Measurements from ENCODE around the gene PPP6R3.

PPP6R3 gene

DNA sequence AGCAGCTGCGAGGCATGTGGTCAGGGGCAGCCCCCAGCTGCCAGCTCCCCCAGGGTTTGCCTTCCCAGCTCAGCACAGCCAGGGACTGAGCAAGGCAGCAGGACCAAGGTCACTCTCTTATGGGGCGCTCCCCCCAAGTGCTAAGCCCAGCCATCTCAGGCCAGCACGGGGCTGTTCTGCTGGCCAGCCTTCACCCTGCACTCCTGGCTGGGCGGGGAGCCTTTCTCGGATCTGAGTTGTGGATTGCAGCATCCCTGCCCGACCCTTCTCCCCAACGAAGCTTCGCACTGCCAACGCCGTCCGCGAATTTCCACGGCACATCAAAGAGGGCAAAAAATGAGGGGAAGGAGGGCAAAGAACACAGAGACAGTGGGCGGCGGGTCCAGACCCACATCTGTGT is 181.3 kb downstream of the PPP6R3 start:
- DNase-seq = no peak
- TF ChIP-seq POLR2A (IDR thresholded peaks at IDR 0.05; ENCODE audit: low read length) = no peak
- no peak for TF ChIP-seq GATA1 (IDR thresholded peaks at IDR 0.05; ENCODE audit: low read depth, low read length)

GRCh38 chr11:68643585-68643984 is 183.0 kb downstream of the PPP6R3 start:
- no peak for DNase-seq
- TF ChIP-seq GATA1 (IDR thresholded peaks at IDR 0.05; ENCODE audit: low read depth, low read length) = no peak
- no peak for TF ChIP-seq POLR2A (IDR thresholded peaks at IDR 0.05; ENCODE audit: low read length)

GRCh38 chr11:68646832-68647231 is 186.3 kb downstream of the PPP6R3 start:
- no peak for TF ChIP-seq GATA1 (IDR thresholded peaks at IDR 0.05; ENCODE audit: low read depth, low read length)
- TF ChIP-seq POLR2A (IDR thresholded peaks at IDR 0.05; ENCODE audit: low read length) = no peak
- no peak for DNase-seq

DNA sequence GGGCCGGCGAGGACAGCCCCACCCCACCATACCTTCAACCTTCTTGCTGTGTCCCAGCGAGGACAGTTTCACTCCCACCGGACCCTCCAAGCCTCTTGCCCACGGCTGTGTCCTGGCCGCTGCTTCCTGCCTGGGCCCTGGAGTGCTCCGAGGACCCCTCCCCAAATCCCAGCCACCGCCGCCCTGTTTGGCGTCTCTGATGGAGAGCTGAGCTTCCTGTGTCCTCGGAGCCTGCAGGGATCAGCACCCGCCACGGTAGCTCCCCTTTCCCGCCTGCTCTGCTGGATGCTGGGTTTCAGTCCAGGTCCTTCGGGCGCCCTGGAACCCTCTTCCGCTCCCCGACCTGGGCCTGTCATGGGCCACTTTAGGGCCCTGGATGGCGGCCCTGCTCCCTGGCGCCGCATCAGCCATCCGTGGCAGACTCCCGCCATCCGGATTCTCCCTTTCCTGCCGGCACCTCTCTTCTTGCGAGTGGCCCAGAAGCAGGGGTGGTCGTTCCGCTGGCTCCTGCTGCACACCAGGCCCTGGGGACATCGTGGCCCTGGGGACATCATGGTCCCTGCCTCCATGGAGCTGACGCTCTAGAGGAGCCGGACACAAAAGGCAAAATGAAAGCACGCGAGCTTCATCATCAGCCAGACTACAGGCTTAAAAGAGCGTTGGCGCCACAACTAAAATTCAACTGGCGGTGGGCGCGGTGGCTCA is 189.5 kb downstream of the PPP6R3 start:
- TF ChIP-seq GATA1 (IDR thresholded peaks at IDR 0.05; ENCODE audit: low read depth, low read length) (no peak), POLR2A (IDR thresholded peaks at IDR 0.05; ENCODE audit: low read length) (no peak)
- DNase-seq = no peak

- TF ChIP-seq POLR2A (IDR thresholded peaks at IDR 0.05; ENCODE audit: low read length) (no peak), GATA1 (IDR thresholded peaks at IDR 0.05; ENCODE audit: low read depth, low read length) (no peak)
- no peak for DNase-seq
Observed at GRCh38 chr11:68650801-68651200, 190.2 kb downstream of the PPP6R3 start.

- no peak for TF ChIP-seq GATA1 (IDR thresholded peaks at IDR 0.05; ENCODE audit: low read depth, low read length)
- no peak for TF ChIP-seq POLR2A (IDR thresholded peaks at IDR 0.05; ENCODE audit: low read length)
- no peak for DNase-seq
Observed at GRCh38 chr11:68651208-68651984, 190.8 kb downstream of the PPP6R3 start.

GRCh38 chr11:68651985-68652682 is 191.6 kb downstream of the PPP6R3 start:
- no peak for TF ChIP-seq POLR2A (IDR thresholded peaks at IDR 0.05; ENCODE audit: low read length)
- no peak for TF ChIP-seq GATA1 (IDR thresholded peaks at IDR 0.05; ENCODE audit: low read depth, low read length)
- DNase-seq = no peak

- TF ChIP-seq GATA1 (IDR thresholded peaks at IDR 0.05; ENCODE audit: low read depth, low read length) (no peak), POLR2A (IDR thresholded peaks at IDR 0.05; ENCODE audit: low read length) (no peak)
- DNase-seq = no peak
Observed at GRCh38 chr11:68652683-68653156, 192.2 kb downstream of the PPP6R3 start.

- TF ChIP-seq POLR2A (IDR thresholded peaks at IDR 0.05; ENCODE audit: low read length) (no peak), GATA1 (IDR thresholded peaks at IDR 0.05; ENCODE audit: low read depth, low read length) (no peak)
- no peak for DNase-seq
Observed at GRCh38 chr11:68653486-68654430, 193.2 kb downstream of the PPP6R3 start.

DNA sequence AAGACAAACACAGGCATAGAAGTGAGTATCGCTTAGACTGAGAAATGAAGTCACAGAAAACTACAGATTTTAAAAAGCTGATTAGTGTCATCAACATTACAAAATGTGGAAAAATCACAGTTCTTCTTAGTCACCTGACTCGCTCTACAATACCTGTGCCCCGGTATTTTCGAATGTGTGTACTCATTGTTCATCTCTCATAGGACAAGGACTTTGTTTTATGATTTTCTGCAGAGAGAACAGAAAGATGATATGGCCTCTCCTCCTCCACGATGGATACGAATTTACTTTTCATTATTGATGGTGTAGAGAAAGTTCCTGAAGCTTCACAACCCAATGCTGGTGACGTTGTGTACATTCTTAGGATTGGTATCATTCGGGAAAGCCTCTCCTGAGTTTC is 194.4 kb downstream of the PPP6R3 start:
- no peak for TF ChIP-seq GATA1 (IDR thresholded peaks at IDR 0.05; ENCODE audit: low read depth, low read length)
- no peak for TF ChIP-seq POLR2A (IDR thresholded peaks at IDR 0.05; ENCODE audit: low read length)
- DNase-seq = no peak

GRCh38 chr11:68655406-68655805 is 194.9 kb downstream of the PPP6R3 start:
- TF ChIP-seq GATA1 (IDR thresholded peaks at IDR 0.05; ENCODE audit: low read depth, low read length) = no peak
- TF ChIP-seq POLR2A (IDR thresholded peaks at IDR 0.05; ENCODE audit: low read length) = no peak
- DNase-seq = no peak

- TF ChIP-seq POLR2A (IDR thresholded peaks at IDR 0.05; ENCODE audit: low read length) (no peak), GATA1 (IDR thresholded peaks at IDR 0.05; ENCODE audit: low read depth, low read length) (no peak)
- DNase-seq = no peak
Observed at GRCh38 chr11:68655806-68656205, 195.3 kb downstream of the PPP6R3 start.

Data from erythroblast (primary cell).